EL (cell line): Measurements from ENCODE around the gene SPP2.

Source experiments
- DNase-seq: peaks from one replicate; pipeline ENCODE4 v3.0.0-alpha.2; 2016

SPP2 gene, protein sequence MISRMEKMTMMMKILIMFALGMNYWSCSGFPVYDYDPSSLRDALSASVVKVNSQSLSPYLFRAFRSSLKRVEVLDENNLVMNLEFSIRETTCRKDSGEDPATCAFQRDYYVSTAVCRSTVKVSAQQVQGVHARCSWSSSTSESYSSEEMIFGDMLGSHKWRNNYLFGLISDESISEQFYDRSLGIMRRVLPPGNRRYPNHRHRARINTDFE

DNA sequence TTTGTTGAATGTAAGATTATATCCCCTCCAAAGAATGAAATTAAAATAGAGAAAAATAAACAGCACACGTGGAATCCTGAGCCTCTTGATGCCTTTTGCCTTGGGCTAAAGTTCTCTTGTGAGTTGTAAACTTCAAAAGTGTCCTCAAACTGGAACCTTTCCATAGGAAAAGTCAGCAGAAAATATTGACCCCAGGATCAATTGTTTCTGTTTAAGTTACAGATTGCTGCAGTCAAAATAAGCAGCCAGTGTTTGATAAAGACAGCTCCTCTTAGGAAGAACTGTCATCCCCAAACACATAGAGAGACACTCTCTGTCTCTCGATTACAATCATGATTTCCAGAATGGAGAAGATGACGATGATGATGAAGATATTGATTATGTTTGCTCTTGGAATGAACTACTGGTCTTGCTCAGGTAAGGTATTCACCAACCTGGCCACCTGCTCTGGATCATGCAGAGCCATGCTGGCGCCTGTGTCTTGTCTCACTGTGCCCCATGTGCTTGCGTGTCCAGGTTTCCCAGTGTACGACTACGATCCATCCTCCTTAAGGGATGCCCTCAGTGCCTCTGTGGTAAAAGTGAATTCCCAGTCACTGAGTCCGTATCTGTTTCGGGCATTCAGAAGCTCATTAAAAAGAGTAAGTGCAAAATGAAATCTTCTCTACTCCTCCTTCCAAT, at the start of gene SPP2:
SPP2 (plus strand) TSS at position 248 of the 681 bp plus-strand sequence; CDS start at position 333, 85 bp downstream.
- no peak for DNase-seq

DNA sequence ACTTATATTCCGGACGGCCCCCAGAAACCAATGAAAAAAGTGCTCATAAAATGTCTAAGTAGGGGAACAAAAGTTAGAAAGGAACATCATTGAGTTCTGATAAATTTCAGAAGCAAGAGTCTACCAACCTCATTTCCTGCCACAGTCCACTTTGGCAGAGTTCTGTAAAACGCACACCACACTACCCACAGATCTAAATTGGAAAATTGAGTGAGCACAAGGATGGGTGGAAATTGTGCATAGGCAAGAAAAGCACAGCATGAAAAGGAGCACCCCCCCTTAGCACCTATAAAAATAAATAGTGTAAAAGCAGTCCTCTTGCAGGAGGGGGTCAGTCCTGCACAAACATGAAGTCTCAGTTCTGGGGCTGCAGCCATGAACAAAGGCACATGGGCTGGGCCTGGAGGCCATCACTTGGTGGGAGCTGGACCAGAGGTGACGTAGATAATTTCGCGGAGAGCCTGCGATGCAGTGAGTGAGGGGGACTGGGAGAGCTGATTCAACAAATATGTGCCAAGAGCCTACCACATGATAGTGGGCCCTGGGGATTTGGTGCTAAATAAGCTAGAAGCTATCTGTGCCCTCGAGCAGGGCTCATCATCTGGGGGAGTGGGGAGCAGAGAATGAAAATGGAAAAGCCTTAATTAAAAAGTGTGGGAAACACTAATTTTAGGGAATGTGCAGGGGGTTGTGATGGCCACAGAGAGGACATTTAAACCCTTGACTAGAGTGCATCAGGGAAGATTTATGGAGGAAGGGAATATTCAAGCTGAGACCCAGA, 48.9 kb upstream of the SPP2 start:
- DNase-seq, result no peak

DNA sequence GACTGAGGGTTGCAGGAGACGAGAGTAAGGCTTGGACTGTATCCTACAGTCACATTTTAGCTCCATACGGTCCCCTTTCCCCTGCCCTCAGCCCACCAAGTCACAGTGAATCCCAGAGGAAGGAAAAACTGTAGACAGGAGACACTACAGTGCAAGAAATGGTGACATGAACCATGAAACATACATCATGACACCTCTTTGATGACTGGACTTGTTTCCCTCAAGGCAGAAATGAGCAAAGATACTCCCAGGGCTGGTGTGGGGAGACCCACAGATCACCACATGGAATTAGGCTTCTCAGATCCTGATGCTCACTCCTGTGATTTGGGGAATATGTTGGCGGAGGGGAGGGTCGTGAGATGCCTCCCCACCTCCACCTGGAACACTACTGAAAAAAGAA, 48.2 kb upstream of the SPP2 start:
- no peak for DNase-seq

DNA sequence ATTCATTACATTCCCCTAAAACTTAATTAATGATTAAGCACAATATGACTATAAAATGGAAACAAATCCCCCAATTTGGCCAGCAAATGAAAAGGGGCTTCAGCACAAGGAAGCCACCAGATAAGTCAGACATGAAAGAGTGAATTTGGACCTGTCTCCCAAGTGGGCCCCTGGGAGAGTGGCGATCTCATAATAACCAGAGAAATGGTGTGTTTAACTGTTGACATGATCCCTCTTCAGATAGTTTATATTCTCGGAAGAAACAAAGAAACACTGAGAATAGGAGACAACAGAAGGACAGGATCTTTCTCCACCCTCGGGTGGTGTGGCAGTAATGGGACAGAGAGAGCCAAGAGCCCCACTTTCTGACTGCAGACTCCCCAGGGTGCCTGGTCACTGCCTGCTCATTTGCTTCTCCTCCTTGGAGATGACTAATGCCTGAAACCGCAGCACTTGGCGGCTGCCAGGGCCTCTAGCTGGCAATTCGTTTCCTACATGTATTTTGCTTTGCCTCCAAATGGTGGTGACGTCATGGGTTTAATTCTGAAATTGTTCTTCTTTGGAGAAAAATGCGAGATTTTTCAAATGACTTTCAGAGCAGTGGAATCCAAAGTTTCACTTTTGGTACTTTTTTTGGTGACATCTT, 46.4 kb upstream of the SPP2 start:
- DNase-seq, result peak; percentile 96

- DNase-seq, result no peak
These were observed 45.4 kb upstream of the SPP2 start for GRCh38 chr2:234005126-234005525.

GRCh38 chr2:234006501-234006900, 44.0 kb upstream of the SPP2 start:
- no peak for DNase-seq

DNA sequence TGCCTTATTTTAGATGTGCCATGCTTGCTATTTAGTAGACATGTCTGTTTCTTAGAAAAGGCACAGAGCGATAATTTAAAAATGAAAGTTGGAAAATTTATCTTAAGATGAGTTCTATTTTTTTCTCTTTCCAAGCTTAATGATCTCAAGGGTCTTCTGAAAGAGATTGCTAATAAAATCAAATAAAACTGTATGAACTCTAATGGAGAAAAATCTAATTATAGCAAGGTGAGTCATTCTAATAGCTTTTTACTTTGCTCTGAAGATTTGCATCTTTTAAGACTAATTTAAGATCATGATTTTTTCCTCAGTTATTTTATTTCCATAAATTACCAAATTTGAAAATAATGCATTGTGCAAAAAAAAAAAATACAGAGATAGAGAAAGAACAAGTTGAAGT, 36.1 kb upstream of the SPP2 start:
- DNase-seq, result no peak

- DNase-seq, result no peak
These were observed 34.6 kb upstream of the SPP2 start for GRCh38 chr2:234015861-234016260.

DNA sequence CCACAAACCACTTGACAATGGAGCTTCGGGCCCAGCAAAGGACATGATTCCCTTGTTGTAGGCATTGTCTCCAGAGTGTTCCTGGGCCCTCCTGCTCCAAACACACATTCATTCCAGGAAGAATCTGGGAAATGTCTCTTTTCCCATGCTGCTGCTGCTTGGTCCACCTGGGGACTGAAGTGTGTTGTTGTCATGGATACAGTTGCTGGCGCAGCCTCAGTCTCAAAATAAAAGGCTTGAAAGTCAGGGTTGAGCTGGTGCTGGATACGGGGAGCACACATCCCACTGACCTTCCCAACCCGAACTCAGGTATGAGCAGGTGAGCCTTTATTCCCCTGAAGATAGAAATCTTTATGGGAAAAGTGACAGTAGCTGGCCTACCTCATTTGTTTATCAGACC, 30.6 kb upstream of the SPP2 start:
- DNase-seq, result no peak

GRCh38 chr2:234020332-234020731, 30.2 kb upstream of the SPP2 start:
- DNase-seq, result no peak

DNA sequence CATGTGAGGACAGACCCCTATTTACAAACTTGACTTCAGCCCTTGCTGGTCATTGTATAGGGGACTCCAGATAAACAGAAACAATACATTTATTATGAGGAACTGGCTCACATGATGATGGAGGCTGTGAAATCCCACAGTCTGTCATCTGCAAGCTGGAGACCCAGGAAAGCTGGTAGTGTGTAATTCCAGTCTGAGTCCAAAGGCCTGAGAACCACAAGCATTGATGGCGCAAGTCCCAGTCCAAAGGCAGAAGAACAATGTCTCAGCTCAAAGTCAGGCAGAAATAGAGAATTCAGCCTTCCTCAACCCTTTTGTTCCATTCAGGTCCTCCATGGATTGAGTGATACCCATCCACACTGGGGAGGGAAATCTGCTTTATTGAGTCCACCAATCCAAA, 28.1 kb upstream of the SPP2 start:
- no peak for DNase-seq

GRCh38 chr2:234024304-234024703, 26.2 kb upstream of the SPP2 start:
- no peak for DNase-seq

- no peak for DNase-seq
These were observed 25.0 kb upstream of the SPP2 start for GRCh38 chr2:234025466-234025865.

- DNase-seq, result peak; percentile 37
These were observed 24.6 kb upstream of the SPP2 start for GRCh38 chr2:234025891-234026401.

GRCh38 chr2:234026693-234027254, 23.7 kb upstream of the SPP2 start:
- no peak for DNase-seq

GRCh38 chr2:234027641-234028040, 22.9 kb upstream of the SPP2 start:
- no peak for DNase-seq

DNA sequence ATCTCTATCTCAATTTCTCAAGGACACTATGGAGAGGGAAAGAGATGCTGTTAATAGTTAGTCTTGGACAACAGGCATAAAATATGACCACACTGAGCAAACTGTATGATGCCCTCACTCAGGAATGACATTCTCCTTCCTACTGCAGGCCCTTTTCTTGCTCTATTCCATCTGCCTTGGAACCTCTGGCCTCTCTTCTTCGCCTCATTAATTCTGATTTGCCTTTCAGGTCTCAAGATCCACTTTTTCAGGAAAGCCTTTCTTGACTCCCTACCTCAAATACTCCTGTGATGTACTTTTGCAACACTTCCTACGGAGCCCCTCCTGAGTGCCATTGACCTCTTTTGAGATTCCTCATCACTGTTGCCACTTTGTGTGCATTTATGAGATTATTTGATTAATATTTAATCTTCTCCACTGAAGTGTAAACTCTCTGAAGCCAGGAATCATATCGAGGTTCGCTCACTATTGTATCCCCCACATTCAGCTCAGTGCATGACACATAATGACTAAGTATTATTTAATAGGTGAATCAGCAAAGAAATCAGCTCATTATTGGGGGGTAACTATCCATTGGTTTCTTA, 21.3 kb upstream of the SPP2 start:
- DNase-seq, result no peak

DNA sequence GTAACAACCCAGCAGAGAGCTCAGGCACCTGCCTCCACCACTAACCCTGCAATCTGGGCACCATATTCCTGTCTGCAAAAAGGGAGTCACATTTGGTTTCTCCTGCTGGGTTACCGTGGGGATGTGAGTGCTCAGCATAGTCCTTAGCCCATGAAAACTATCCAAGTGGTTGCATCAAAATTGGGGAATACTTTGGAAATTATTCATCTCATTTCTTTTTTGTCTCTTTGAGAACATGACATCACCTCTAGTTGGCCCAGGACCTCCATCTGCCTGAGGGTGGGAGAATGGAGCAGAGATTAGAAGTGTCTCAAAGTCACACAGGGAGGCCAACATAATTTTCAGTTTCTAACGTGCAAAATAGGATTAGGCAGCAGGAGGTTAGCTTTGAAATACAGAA, 19.3 kb upstream of the SPP2 start:
- peak; percentile 24 for DNase-seq

DNA sequence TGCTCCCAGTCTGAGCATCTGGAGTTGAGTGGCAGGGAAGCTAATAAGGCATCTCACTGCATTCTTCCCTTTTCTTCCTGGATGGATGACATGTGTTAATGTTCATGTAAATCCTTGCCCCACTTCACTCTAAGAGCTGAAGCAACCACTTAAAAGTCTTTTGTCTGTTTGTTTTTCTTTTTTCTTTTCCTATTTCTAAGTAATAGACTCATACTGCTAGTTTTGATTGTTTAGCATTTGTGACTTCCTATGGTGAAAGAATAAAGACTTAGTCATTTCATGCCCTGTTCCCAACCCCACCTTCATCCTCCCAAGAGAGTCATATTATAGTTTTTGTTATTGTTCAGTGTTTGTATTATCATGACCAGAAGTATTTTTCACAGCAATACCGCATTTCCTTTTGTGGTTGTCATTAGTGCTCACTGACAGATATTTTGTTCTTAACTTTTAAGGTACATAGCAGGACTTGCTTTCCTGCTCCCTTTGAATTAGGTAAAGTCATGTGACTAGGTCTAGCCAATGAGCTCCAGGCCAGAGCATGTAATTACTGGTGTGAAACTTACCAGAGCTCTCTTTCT, 18.1 kb upstream of the SPP2 start:
- peak; percentile 57 for DNase-seq

- no peak for DNase-seq
These were observed 17.3 kb upstream of the SPP2 start for GRCh38 chr2:234033174-234033573.

DNA sequence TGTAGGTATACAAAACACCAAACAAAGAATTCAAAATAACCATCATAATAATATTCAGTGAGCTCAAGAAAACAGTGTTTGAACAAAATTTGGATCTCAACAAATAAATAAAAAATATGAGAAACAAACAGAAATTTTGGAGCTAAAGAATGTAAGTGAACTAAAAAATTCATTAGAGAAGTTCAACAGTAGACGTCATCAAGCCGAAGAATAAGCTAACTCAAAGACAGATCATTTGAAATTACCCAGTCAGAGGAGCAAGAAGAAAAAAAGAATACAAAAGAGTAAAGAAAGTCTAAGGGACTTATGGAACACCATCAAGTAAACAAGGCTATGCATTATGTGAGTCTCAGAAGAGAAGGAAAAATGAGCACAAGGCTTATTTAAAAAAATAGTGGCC, 16.6 kb upstream of the SPP2 start:
- no peak for DNase-seq
